ENCODE results near the gene CNBD2.
"Not testable (repeated sequence)": the region's sequence is repeated elsewhere in the genome, so short reads cannot be mapped to it uniquely, and the experiment has no call there.

The CNBD2 gene

GRCh38 chr20:35967979-35968640, at the start of gene CNBD2:
Gene CNBD2 (plus strand): TSS chr20:35968590. CDS start chr20:35968763, 173 bp downstream.
- DNase-seq, result no peak

- no peak for DNase-seq
Measured at GRCh38 chr20:35920523-35920922, 47.9 kb upstream of the CNBD2 start.

DNA sequence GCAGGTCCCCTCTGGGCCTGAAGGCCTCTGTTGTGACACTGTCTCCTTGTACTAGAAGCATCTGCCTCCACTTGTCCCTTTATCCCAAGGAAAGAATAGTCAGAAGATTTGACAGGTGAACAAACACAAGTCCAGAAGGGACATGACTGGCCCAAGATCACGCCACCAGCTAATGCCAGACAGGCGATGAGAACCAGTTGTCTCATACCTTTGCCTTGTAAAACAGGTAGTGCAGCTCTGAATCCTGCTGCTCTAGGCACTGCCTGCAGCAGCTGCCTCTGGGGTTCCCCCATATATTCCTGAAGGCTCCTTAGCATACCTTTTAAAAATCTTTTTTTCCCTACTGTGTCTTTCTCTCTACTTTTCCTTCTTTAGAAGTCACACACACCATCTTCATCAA, 39.1 kb upstream of the CNBD2 start:
- no peak for DNase-seq

GRCh38 chr20:35934050-35934449, 34.3 kb upstream of the CNBD2 start:
- no peak for DNase-seq

DNA sequence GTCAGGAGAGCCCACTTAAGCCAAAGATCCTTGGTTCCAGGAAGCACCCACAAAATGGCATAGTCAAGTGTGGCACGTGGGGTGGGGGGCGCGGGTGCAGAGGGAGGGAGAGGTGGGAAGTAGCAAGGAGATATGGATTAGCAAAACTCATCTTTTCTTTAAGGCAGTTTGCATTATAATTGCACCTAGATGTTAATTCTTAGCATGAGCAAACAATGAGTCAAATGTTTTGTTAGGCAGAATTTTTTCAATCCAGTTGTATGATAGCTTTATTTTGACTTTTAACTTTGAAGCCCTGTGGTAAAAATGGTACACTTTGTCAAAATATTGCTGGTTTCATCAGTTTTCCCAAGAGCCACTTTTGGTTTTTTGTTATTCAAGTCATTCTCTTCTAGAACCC, 29.1 kb upstream of the CNBD2 start:
- DNase-seq, result no peak

GRCh38 chr20:35941620-35942019, 26.8 kb upstream of the CNBD2 start:
- DNase-seq, result no peak

GRCh38 chr20:35942243-35942642, 26.1 kb upstream of the CNBD2 start:
- peak in 11 of 56 donors; percentile 2 to 31 (median 13) for DNase-seq

GRCh38 chr20:35947489-35947888, 20.9 kb upstream of the CNBD2 start:
- no peak for DNase-seq

DNA sequence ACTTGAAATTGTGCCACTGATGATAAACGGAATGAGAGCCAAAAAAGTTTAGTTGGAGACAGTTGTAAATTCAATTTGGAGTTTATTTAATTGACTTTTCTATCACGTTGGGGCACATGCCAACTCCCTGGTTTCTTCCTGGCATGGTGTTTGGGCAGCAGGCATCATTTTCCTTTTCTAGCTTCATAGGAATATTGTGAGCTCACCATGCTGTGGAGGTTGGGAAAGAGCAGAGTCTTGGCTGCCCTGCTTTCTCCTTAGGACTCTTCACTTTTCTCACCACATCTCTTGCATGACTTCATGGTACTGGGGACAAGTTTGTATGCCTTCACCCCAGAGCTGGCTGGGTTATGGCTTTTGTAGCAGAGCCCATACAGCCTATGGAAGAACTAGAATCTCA, 20.5 kb upstream of the CNBD2 start:
- DNase-seq, result no peak

DNA sequence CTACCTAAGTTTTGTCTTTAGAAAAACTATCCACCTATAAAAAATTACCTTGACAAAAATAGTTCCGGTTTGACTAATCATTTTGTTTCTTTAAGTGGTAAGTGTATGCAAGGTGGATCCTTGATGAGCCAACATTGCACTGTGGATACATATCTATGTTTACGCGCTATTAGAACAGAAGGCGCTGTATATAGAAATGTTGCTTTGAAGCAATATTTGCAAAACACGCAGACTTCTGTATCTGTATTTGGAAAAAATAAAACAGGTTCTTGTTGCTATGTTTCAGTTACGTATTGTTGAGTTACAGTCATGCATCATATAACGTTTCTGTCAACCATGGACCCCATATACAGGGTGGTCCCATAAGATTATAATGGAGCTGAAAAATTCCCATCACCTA, 18.3 kb upstream of the CNBD2 start:
- no peak for DNase-seq

GRCh38 chr20:35952080-35952479, 16.3 kb upstream of the CNBD2 start:
- not testable (repeated sequence) for DNase-seq

DNA sequence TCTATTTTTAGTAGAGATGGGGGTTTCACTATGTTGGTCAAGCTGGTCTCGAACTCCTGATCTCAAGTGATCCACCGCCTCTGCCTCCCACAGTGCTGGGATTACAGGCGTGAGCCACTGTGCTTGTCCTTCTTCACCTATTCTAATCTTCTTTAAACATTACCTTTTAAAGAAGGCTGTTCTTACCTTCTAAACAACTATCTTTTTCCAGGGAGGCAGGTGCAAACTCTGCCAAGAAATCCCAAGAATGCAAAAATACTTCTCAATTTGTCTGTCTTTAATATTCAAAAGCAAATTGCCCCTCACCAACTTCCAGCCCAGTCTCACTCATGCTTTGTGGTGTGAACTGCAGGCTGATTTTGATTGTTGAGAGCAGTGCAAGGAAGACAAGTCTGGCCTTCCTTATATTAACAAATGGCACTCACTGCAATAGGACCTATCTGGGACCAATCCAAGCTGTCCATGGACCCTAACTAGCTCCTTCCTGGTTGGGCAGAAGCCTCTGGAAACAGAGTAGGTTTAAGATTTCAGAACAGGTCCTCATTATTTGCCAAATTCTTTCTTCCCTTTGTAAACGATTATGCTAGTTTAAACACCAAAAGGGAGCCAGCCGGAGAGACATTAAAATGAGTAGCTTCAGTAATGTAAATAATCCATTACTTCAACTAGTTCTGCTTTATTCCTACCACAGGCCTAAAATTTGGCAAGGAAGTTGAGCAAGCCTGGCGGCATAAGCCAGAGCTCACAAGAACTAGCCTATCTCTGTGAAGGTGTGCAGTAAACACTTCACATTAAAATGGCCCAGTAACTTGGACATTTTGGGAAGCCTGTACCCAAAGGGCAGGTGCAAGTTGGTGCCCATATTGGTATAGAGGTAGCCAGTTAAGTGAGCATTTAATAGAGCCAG, 15.7 kb upstream of the CNBD2 start:
- no peak for DNase-seq

- peak in 31 of 56 donors; percentile 32 to 79 (median 56) for DNase-seq
Measured at GRCh38 chr20:35953387-35954199, 14.8 kb upstream of the CNBD2 start.

DNA sequence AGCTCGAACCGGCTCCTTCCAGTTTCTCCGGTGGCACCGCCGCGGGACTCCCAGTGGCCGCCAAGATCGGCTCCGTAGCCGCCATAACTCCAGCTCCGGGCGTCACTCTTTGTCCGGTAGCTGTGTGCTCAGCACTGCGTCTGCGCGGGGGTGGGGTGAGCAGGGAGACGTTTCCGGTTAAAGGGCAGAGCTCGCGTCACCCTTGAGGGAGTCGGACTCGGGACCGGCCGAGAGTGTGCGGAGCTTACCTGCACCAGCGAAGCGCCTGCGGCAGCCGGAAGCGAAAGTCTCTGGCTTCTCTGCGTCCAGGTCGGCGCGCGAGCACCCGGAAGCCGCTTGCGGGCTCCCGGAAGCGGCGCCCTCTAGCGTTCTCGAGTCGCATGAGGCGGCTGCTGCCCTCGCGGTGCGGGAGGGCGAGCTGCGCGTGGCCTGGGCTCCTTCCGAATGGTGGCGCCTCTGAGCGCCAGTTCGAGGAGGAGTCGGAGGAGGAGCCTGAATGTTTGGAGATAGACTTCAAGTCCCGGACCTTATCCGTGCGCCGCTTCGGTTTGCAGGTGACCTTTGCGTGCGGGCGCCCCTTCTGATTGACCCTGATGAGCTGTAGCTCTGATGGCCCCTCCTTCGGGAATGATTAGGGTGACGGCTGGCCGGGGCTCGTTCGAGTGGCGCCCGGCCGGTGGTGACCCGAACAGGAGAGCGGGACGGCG, 14.0 kb upstream of the CNBD2 start, which contains the start of gene SCAND1:
SCAND1 (minus strand) TSS at position 303 of the 707 bp plus-strand sequence; CDS start at position 85, 218 bp downstream.
- DNase-seq, result peak; percentile 81 to 100 (median 95)

GRCh38 chr20:35954907-35955251, 13.5 kb upstream of the CNBD2 start:
- peak in 1 of 56 donors; percentile 61 for DNase-seq

- no peak for DNase-seq
Measured at GRCh38 chr20:35956616-35957015, 11.8 kb upstream of the CNBD2 start.

DNA sequence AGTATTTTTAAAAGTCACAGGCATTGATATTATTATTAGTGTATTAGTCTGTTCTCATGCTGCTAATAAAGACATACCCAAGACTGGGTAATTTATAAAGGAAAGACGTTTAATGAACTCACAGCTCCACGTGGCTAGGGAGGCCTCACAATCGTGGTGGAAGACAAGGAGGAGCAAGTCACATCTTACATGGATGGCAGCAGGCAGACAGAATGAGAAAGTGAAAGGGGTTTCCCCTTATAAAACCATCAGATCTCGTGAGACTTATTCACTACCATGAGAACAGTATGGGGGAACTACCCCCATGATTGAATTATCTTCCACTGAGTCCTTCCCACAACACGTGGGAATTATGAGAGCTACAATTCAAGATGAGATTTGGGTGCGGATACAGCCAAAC, 9.1 kb upstream of the CNBD2 start:
- not testable (repeated sequence) for DNase-seq

DNA sequence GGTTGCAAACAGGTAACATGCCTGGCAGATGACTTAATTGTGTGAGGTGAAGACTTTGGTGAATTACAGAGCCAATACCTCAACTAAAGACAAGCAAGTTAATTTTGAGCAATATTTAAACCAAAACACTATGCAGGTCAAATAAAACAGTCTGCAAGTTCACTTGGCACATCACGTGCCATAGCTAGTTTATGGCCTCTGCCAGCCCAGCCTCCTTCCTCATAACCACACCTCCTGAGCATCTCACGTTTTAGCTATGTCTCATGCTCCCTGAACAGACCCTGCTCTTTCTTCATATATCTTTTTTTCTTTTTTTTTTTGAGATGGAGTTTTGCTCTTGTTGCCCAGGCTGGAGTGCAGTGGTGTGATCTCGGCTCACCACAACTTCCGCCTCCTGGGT, 4.5 kb upstream of the CNBD2 start:
- DNase-seq, result no peak

GRCh38 chr20:35968930-35969329, 540 bp downstream of the CNBD2 start:
- no peak for DNase-seq

DNA sequence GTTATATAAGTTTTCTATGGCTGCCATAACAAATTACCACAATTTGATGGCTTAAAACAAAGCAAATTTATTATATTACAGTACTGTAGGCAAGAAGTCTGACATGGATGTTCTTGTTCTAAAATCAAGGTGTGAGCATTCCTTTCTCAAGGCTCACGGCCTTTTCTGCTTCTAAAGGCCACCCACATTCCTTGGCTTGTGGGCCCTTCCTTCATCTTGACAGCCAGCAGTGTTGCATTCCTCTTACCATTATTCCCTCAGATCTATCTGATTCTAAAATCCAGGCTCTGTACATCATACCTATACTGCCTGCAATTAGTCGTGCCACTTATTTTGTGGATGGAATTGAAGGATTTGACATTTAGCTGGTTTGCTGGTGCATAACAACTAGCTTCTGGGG, 3.6 kb downstream of the CNBD2 start:
- no peak for DNase-seq

DNA sequence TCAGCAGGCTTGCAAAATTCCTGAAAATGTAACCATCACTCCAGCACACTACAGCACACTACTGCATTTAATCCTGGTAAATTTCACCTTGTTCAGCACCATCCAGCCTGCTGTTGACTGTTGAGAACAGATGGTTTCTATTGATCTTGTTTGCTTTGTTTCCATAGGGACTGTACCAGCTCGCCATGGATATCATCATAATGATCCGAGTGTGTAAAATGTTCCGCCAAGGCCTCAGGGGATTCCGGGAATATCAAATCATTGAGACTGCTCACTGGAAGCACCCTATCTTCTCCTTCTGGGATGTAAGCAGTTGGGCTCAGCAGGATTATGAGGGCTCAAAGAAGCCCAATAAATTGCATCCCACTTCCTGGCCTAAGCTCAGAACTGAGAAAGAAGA, 4.1 kb downstream of the CNBD2 start:
- no peak for DNase-seq
